GM12891 (cell line): ENCODE data around the gene MYADML2.

Experiments used
- POLR2A ChIP-seq: IDR thresholded peaks from 2 replicates; pipeline ENCODE4 v1.6.1; 2011; ENCODE audit warnings: low read depth, low read length, control low read depth
- POLR2AphosphoS5 ChIP-seq: IDR thresholded peaks from 2 replicates; pipeline ENCODE4 v1.6.1; 2011; ENCODE audit warnings: low read depth, low read length, control low read depth
- TAF1 ChIP-seq: IDR thresholded peaks from 2 replicates; pipeline ENCODE4 v1.6.1; 2011; ENCODE audit warnings: low read depth, low read length, control low read depth

DNA sequence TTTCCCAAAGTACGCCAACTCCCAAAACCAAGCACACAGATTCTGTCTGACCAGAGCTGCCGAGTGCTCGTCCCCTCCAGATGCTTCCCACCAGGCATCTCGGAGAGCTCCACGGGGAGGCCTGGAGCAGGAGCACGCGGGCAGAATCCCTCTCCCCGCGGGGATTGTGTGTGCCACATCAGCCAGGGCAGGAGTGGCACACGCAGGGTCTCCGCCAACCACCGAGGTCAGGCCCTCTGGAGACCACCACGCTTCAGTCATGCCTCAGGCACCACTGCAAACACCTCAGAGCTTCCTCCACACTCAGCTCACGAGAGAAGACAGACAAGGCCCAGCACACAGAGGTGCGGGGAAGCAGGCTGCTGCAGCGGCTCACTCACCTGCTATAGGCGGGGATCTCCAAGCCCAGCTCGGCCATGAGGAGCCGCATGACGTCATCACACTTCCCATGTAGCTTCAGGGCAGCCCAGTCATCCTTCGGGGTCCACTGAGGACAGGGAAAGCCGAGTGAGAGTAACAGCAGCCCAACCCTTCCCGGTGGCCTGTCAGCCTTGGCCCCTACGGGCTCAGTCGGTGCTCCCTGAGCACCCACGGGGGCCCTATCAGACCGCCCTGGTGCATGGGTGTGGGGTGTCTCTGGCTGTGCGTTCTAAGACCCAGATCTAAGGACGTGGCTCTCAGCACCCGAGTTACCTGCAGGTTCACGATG is 33.5 kb downstream of the MYADML2 start:
- TF ChIP-seq POLR2A (no peak), TAF1 (no peak), POLR2AphosphoS5 (no peak)
